MM.1S (cell line): ENCODE measurements around the gene PSMB8.

ENCODE experiments used
- DNase-seq: peaks from one replicate; pipeline ENCODE4 v3.0.0-alpha.2; 2015
- H2AFZ ChIP-seq: fragments of 300-600 bp; sonication (generic); 2 replicates; pipeline ENCODE4 v1.6.0; 2016; ENCODE audit warnings: antibody characterized with exemption, low read length
- H3F3A ChIP-seq: fragments of 300-600 bp; sonication (generic); 2 replicates; pipeline ENCODE4 v1.6.1; 2016; ENCODE audit warnings: mild to moderate bottlenecking, antibody characterized with exemption, low read length, moderate library complexity, mixed read lengths; ENCODE audit not compliant: insufficient read depth
- H3K27ac ChIP-seq: fragments of 300-600 bp; sonication (generic); 2 replicates; pipeline ENCODE4 v1.5.1; 2016; ENCODE audit warnings: mild to moderate bottlenecking, low read length
- H3K27me3 ChIP-seq: fragments of 300-600 bp; sonication (generic); replicated peaks from 2 replicates; pipeline ENCODE4 v1.6.0; 2016; ENCODE audit warnings: low read length; ENCODE audit not compliant: insufficient read depth
- H3K36me3 ChIP-seq: fragments of 300-600 bp; sonication (generic); replicated peaks from 2 replicates; pipeline ENCODE4 v1.6.1; 2016; ENCODE audit warnings: mild to moderate bottlenecking, low read length, mixed read lengths; ENCODE audit not compliant: insufficient read depth
- H3K4me1 ChIP-seq: fragments of 300-600 bp; sonication (generic); 2 replicates; pipeline ENCODE4 v1.6.1; 2016; ENCODE audit warnings: low read length, mixed read lengths
- H3K4me2 ChIP-seq: fragments of 300-600 bp; sonication (generic); 2 replicates; pipeline ENCODE4 v1.6.0; 2016; ENCODE audit warnings: low read depth, low read length
- H3K4me3 ChIP-seq: fragments of 300-600 bp; sonication (generic); 2 replicates; pipeline ENCODE4 v1.5.1; 2016; ENCODE audit warnings: low read length, mixed read lengths
- H3K79me2 ChIP-seq: fragments of 300-600 bp; sonication (generic); 2 replicates; pipeline ENCODE4 v1.6.1; 2016; ENCODE audit warnings: mixed run types, low read length, mixed read lengths
- H3K9ac ChIP-seq: fragments of 300-600 bp; sonication (generic); 2 replicates; pipeline ENCODE4 v1.6.1; 2016; ENCODE audit warnings: low read length, mixed read lengths
- H3K9me2 ChIP-seq: fragments of 300-600 bp; sonication (generic); replicated peaks from 2 replicates; pipeline ENCODE4 v1.6.1; 2016; ENCODE audit warnings: mild to moderate bottlenecking, low read length, mixed read lengths; ENCODE audit not compliant: insufficient read depth
- H3K9me3 ChIP-seq: fragments of 300-600 bp; sonication (generic); replicated peaks from 2 replicates; pipeline ENCODE4 v1.6.1; 2016; ENCODE audit warnings: mild to moderate bottlenecking, low read length, mixed read lengths; ENCODE audit not compliant: insufficient read depth
- H4K20me1 ChIP-seq: fragments of 300-600 bp; sonication (generic); 2 replicates; pipeline ENCODE4 v1.6.1; 2016; ENCODE audit warnings: mild to moderate bottlenecking, low read length, moderate library complexity, mixed read lengths; ENCODE audit not compliant: insufficient read depth
- CTCF ChIP-seq: fragments of 300-600 bp; sonication (generic); IDR thresholded peaks from 2 replicates; pipeline ENCODE4 v1.5.1; 2016; ENCODE audit warnings: antibody characterized with exemption, low read length, mixed read lengths
- EZH2 ChIP-seq: fragments of 300-600 bp; sonication (generic); optimal IDR thresholded peaks from 2 replicates; pipeline ENCODE3; 2017; ENCODE audit warnings: low read depth, mild to moderate bottlenecking, antibody characterized with exemption, low read length, mixed read lengths
- EZH2phosphoT487 ChIP-seq: fragments of 300-600 bp; sonication (generic); IDR thresholded peaks from 2 replicates; pipeline ENCODE4 v1.6.1; 2018; ENCODE audit warnings: antibody characterized with exemption, low read length

The PSMB8 gene

GRCh38 chr6:32855467-32856174 lies 11.8 kb upstream of the PSMB8 start:
- Histone ChIP-seq H3K9me3 (no peaks in the 10 kb centered on the region), H3K36me3 (peaks cover 7% of the 10 kb centered on the region; the same call in 1 of the 2 replicates), H4K20me1 (no peaks in the 10 kb centered on the region), H3K9ac (peak overlapping the region; percentile 86; the same call in 1 of the 2 replicates), H3K4me1 (peaks cover 20% of the 10 kb centered on the region; the same call in 1 of the 2 replicates), H3K9me2 (no peaks in the 10 kb centered on the region), H2AFZ (no peak overlapping the region), H3K4me2 (peak overlapping the region; percentile 85), H3K27ac (no peak overlapping the region), H3K27me3 (no peaks in the 10 kb centered on the region), H3K79me2 (peaks cover 47% of the 10 kb centered on the region), H3F3A (peaks cover 8% of the 10 kb centered on the region; the same call in 1 of the 2 replicates), H3K4me3 (peak overlapping the region; percentile 90; the same call in 1 of the 2 replicates)
- TF ChIP-seq EZH2, result no peak
- TF ChIP-seq EZH2phosphoT487, result no peak
- TF ChIP-seq CTCF, result no peak
- no peak for DNase-seq

GRCh38 chr6:32854376-32855178 lies 10.7 kb upstream of the PSMB8 start:
- H4K20me1 ChIP-seq, result no peaks in the 10 kb centered on the region
- peaks cover 8% of the 10 kb centered on the region; the same call in 1 of the 2 replicates for H3F3A ChIP-seq
- H3K4me1 ChIP-seq, result peaks cover 17% of the 10 kb centered on the region; the same call in 1 of the 2 replicates
- H3K4me2 ChIP-seq, result peak overlapping the region; percentile 85
- peaks cover 49% of the 10 kb centered on the region for H3K79me2 ChIP-seq
- H3K27me3 ChIP-seq, result no peaks in the 10 kb centered on the region
- peak overlapping the region; percentile 95; the same call in 1 of the 2 replicates for H3K27ac ChIP-seq
- H3K4me3 ChIP-seq, result peak overlapping the region; percentile 90
- no peaks in the 10 kb centered on the region for H3K9me2 ChIP-seq
- H3K9ac ChIP-seq, result peak overlapping the region; percentile 86
- peaks cover 10% of the 10 kb centered on the region; the same call in 1 of the 2 replicates for H3K36me3 ChIP-seq
- peak; percentile 60 for DNase-seq
- peak overlapping the region; percentile 71 for H2AFZ ChIP-seq
- TF ChIP-seq CTCF (no peak), EZH2 (no peak), EZH2phosphoT487 (no peak)
- no peaks in the 10 kb centered on the region for H3K9me3 ChIP-seq

GRCh38 chr6:32853541-32854375 lies 9.9 kb upstream of the PSMB8 start, which contains the start of the genes PSMB9 and TAP1:
Gene PSMB9 (plus strand): TSS chr6:32854192. CDS start chr6:32854230, 38 bp downstream.
Gene TAP1 (minus strand): TSS chr6:32853704. CDS start chr6:32853636, 68 bp downstream.
- H3K9me3 ChIP-seq, result no peaks in the 10 kb centered on the region
- no peaks in the 10 kb centered on the region for H4K20me1 ChIP-seq
- H3K4me3 ChIP-seq, result peak within 1 kb of the TSS; percentile 90
- H3K79me2 ChIP-seq, result peaks cover 49% of the 10 kb centered on the region
- H3K9ac ChIP-seq, result peak within 1 kb of the TSS; percentile 86
- TF ChIP-seq EZH2 (no peak), EZH2phosphoT487 (no peak), CTCF (peak; percentile 83)
- H3F3A ChIP-seq, result peaks cover 8% of the 10 kb centered on the region; the same call in 1 of the 2 replicates
- H3K4me2 ChIP-seq, result peak within 1 kb of the TSS; percentile 85
- H2AFZ ChIP-seq, result peak within 1 kb of the TSS; percentile 89
- H3K27ac ChIP-seq, result peak within 1 kb of the TSS; percentile 95
- peaks cover 10% of the 10 kb centered on the region; the same call in 1 of the 2 replicates for H3K36me3 ChIP-seq
- no peaks in the 10 kb centered on the region for H3K27me3 ChIP-seq
- no peaks in the 10 kb centered on the region for H3K9me2 ChIP-seq
- DNase-seq, result peak; percentile 95
- peaks cover 17% of the 10 kb centered on the region; the same call in 1 of the 2 replicates for H3K4me1 ChIP-seq
